GM21381 (cell line): ENCODE data around the gene DOCK11.

Experiments
- ATAC-seq: cut with Tn5 transposase; IDR thresholded peaks from one replicate; pipeline ENCODE4 v1.9.1; 2021; ENCODE audit warnings: mild to moderate bottlenecking, moderate library complexity; ENCODE audit not compliant: unreplicated experiment

The DOCK11 gene

DNA sequence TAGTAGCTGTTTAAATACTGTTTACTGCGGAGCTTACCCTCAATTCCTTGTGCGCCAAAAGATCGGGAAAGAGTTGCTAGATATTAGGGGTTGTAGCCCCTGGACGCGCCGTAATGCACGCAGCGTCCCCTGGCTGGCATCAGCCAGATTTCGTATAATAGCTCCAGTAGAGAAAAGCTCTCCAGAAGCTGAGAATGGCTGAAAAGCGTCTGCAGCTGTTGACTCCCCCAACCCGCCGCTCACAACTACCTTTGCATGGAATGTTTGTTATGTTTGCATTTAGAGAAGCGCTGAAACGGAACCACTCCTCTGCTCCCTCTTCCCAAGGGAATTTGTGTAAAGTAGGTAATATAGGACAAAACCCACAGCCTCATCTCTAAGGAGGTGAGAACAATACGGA lies 3.7 kb downstream of the DOCK11 start:
- ATAC-seq = no peak

DNA sequence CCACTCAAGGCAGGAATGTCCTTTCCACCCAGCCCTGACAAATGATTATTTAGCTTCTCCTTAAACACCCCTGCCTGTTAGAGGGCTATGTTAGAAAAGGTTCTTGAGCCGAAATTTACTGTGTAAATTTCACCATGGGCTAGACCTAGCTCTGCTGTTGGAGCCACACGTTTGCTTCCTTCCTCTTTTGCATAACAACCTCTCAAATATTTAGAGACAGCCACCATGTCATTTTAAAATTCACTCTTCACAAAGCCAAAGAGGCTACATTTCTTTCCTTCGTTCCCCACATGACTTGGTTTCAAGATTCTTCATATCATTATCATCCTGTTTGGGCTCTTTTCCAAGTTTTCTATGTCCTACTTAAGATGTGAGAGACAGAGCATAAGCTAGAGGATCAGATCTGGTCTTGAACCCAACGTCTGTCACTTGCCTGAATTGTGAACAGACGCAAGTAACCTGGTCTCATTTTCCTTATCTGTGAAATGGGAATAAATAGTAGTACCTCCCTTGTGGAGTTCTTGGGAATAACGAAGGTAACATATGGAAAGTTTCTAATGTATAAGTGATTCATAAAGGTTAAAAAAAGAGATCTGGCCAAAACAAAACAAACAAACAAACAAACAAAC lies 6.7 kb downstream of the DOCK11 start:
- ATAC-seq = no peak

DNA sequence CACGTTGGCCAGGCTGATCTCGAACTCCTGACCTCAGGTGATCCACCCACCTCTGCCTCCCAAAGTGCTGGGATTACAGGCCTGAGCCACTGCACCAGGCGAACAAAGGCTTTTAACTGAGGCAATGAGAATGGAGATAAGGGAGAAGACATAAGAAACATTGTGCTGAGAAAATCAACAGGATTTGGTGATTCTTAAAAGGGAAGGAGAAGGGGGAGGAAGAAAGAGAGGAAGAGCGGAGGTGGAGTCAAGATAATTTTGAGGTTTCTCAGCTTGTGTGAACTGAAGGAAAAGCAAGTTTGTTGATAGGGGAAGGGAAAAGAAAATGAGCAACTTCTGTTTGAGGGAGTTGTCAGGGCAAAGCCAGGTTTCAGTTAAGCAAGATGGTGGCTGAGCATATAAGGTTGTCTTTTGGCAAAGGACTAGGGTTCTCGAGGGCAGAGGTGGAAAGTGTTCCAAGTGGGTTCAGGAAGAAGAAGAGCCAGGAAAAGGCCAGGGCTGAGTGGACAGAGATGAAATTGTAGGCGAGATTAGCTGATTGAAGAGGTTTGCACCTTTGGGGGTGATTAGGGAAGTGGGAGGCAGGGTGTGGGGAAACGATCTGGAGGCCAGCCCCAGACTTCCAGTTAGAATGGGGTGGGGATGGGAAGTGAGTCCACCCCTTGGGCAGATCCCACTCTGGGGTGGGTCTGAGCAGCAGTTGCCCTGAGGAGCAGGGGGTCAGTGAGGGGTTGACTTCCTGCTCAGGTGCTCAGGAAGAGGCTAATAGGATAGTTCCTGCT lies 7.8 kb downstream of the DOCK11 start:
- ATAC-seq = no peak

DNA sequence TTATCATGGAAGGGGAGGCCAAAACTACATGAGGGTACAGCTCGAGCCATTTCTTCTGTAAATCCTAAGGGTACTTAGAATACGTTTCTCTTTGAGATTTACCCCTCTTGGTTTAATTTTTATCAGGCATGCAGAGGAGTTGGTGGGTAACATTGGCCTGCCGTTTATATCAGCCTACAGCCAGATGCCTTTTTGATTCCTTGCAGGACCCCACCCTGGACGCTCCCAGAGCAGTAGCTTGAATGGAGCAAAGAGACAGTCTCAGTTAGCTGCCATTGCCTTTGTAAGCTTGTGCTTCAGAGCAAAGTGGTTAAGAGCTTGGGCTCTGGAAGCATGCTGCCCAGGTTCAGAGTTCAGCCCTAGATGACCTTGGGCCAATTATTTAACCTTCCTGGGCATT lies 9.0 kb downstream of the DOCK11 start:
- no peak for ATAC-seq

DNA sequence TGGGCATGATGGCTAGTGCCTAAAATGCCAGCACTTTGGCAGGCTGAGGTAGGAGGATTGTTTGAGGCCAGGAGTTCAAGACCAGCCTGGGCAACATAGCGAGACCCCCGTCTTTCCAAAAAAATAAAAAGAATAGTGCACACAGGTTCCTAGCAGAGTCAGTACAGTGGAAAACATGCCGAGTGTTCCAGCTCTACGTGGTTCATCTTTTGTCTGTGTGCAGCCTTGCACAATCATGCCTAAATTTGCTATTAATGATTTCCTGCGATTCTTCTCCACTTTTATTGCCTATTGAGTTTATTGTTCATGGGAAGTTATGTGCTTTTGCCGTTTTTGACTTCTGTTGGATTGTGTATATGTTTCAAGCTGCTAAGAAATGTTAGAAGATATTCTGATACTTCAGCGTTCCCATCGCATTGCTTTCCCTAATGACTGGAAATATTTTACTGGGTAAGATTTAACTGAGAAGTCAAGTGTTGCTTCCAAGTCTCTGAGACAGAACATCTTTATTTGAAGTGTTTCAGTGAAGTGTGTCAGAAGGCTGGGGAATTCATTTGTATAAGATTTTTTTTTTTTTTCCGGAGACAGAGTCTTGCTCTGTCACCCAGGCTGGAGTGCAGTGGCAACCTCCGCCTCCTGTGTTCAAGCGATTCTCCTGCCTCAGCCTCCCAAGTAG lies 11.3 kb downstream of the DOCK11 start:
- no peak for ATAC-seq

DNA sequence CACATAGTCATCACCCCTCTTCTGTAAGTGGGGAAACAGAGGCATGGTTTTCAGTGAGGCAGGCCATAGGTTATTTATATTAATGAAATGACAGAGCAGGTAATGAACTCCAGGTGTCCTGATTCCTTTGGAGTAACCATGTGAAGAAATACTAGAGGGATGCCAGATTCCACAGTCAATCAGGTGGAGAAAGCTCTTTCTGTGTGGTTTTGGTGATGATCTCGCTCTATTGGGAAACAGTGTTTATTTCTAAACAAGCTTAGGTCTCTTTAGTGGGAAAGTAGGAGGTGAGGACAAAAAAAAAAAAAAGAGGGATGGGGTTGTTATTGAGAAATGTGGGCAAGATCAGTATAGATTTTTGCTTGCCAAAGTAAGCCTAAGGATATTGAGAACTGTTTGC lies 12.2 kb downstream of the DOCK11 start:
- no peak for ATAC-seq

DNA sequence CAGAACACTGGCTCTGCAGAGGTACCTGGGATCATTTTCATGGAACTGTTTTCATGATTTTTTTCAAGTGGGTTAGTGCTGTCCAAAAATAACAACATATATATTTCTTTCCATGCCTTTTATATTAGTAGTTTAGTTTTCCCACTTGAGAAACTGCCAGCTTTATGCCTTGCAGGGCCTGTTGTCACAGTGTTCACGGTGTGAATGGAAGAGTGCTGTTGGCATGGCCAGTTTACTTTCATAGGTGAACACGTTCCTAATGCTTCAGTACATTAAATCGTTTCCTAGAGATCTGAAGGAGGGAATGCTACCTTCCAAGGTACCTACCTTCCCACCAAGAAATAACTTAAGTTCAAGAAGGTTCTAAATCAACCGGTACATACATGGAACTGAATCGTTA lies 12.6 kb downstream of the DOCK11 start:
- no peak for ATAC-seq

DNA sequence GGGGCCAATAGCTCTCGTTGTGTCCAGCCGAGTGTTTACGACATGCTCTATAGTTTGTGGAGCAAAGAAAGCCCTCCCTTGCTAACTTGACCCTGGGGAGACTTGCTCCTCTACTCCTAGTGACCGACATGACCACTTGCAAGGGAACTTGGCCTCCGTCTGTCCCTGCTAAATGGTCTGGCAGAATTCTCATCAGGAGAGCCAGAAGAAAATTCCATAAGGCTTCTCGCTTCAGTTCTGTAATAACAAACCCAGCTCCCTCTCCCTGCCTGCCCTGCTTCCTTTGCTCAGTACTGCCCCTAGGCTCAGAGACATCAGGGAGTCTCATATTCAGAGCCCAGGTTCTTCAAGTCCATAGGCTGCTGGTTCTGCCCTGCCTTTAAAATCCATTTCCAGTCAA lies 13.0 kb downstream of the DOCK11 start:
- no peak for ATAC-seq

DNA sequence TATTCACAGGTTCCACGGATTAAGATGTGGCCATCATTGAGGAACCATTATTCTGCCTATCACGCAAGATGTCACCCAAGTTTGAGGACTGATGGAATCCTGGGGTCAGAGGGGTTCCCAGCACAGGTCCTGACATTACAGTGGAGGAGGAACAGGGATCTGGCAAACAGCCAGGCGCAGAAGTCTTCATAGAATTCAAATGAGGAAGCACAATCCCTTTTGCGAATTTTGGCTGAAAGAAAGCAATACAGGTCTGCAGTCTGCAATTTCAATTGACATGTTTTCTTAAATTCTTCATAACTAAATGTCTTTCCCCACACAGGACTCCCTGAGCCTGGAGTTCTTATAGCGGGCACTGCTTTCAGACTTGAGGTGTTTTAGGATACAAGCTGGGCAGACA lies 14.5 kb downstream of the DOCK11 start:
- no peak for ATAC-seq

DNA sequence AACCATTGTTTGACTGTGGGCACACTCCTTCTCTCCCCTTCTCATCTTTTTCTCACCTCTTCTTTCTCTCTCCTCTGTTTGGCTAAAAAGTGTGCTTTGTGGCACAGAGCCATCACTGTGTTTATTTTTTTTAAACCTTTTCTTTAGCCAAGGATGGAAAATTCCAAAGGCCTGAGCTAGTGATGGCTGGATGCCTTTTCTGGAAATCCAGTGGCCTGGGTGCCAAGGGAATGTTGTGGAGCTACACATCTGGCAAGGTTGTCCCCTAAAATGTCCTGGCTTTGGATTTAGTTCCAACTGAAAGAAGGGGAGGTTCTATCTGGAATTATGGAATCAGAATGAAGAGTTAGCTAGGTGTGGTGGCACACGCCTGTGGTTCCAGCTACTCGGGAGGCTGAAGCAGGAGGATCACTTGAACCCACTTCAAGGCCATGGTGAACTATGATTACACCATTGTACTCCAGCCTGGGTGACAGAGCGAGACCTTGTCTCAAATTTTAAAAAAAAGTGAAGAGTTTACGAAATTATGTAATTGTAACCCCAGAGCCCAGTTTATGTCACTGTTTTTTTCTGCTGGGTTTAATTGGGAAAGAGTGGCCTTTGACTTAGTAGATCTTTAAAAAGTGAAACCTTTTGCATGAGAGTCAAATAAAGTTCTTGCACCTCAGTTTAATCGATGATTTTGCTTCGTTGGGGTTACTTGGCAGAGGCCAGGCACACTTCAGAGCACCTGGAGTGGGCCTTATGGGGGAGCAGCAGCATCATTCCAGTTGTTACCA lies 17.7 kb downstream of the DOCK11 start:
- no peak for ATAC-seq

DNA sequence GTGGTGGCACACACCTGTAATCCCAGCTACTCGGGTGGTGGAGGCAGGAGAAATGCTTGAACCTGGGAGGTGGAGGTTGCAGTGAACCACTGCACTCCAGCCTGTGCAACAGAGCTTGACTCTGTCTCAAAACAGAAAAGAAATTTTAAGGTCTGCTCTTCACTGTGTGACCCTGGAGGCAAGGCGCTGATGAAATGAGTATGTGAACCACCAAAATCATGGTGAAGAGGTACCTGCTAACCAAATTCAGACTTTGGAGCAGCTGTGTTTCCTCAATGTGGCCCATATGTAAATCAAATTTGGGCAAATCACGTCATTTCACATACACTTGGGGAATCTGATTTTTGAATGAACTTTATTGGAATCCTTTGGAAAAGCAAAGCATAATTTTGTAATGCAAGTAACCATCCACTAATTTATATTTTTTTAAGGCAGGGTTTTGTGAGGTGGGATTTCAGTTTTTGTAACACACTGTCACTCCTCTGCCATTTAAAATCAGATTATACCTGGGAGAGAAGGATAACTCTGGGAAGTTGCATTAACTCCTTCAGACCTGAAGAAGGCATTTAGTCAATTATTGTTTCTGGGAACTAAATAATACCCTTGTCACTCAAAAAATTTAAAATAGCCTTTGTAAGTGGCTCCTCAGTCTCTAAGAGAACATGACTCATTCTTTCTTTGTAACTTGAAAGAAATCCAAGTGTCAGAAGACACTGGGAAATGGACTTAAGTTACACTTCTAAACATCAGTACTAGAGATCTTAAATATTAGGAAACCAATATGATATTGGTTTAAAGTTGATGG lies 24.0 kb downstream of the DOCK11 start:
- ATAC-seq = no peak

DNA sequence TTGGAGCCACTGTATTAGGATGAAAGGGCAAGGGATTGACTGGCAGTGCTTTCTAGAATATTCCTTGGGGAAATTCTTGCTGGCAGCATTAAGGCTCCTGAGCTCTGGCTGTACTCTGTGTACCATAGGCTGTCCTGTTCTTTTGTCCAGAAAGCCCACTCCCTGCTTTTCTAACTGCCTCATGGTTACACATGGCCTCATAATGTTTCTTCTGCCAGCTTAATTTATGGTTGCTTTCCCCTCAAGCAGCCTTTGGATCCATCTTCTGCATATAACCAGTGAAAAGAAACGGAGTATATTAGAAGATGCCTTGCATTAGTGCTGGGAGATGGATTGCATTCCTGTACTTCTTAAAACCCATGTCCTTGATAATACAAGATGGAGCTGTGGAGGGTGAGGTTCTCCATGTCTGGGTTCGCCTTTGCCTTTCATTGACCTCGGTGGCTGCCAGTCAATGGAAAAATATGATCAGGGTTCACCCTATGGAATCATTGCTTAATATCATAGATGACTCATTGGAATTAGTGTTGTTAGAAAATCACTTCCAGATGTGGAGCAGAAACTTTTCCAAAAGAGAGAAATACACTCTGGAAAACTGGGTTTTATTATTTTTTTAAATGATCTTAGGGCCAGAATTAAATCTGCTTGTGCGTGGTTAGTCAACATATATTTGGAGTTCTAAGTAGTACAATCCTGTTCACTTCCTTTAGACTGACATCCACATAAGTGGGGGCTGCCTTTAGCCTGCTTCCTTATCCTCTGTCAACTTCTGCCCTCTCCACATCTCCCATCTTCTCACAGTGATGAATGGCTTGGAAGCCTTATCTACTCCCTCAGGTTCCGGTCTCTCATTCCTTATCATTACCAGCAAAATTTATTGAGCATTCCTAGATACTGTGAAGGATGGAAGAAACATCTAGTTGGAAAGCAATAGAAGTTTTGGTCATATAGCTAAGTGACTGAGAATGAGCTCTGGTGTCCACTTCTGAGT lies 24.9 kb downstream of the DOCK11 start:
- no peak for ATAC-seq

DNA sequence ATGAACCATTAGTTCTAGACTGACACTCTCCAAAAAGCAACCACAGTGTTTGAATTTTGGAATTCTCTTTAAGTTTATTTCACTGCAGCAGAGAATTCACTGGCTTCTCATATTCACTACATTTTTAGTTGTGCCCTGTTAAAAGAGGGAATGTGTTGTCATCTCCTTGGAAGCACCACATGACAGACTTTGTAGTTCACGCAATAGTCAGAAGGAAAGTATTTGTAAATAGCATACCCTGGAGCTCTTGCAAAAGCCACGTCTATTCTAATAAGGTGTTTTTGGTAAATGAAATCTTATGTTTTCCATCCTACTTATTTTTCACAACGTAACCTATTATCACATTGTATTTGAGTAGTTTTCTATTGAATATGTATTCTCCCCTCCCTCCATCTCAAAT lies 25.8 kb downstream of the DOCK11 start:
- no peak for ATAC-seq

DNA sequence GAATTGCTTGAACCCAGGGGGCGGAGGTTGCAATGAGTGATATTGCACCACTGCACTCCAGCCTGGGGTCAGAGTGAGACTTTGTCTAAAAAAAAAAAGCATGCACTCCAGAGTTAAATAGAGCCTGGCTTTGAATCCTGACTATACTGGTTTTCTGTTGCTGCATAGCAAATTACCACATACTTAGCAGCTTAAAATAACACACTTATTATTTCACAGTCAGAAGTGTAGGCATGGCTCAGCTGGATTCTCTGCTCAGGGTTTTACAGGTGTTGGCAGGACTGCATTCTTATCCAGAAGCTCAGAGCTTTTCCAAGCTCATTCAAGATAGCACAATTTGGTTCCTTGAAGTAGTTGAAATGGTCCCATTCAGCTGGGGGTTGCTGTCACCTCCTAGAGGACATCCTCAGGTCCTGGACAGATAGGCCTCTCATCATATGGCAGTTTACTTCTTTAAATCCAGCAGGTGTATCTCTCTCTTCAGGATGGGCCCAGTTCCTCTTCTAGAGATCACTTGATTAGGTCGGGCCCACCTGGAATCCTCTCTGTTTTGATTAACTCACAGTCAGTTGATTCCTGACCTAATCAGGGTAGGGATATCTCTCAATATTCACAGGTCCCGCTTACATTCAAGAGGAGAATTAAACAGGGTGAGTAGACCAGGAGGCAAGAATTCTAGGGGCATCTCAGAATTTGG lies 26.8 kb downstream of the DOCK11 start:
- no peak for ATAC-seq

DNA sequence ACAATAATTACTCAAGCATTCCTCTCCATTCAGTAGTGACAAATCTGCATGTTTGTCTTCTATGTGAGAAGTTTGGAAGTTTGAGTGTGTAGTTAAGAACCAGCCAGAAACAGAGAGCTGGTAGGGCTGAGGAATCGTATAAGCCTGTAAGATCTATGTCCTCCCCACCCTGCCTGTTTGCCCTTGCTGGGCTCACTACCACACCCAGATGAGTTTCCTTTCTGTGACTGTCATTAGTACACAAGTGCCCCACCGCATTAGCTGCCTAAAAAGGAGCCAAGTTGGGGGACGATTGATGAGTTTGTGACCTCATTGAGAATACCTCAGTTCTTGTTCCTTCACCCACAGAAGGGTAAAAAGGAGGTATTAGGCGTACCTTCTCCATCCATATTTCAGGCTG lies 28.3 kb downstream of the DOCK11 start:
- ATAC-seq = no peak

DNA sequence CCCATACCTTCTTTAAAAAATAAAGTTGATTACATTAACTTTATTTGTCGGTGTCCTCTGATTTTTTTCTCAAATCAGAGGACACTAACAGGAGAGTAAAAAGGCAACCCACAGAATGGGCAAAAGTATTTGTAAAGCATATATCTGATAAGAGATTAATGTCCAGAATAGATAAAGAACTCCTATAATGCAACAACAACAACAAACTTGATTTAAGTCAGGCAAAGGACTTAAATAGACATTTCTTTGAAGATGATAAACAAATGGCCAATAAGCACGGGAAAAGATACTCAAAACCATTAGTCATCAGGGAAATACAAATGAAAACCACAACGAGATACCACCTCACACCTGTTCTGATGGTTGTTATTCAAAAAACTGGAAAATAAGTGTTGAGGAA lies 28.7 kb downstream of the DOCK11 start:
- ATAC-seq = no peak

DNA sequence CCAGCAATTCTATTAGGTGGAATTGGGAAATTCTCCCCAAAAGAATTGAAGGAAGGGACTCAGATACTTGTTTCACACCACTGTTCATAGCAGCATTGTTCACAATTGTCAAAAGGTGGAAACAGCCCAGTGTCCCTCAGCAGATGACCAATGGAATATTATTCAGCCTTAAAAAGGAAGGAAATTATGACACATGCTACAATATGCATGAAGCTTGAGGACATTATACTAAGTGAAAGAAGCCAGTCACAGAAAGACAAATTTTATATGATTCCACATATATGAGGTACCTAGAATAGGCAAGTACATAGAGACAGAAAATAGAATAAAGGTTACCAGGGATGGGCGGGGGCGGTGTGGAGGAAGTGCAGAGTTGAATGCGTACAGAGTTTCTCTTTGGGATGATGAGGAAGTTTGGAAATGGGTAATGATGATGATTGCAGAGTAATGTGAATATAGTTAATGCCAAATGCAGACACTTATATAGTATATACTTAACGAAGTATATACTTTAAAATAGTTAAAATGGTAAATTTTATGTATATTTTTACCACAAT lies 29.6 kb downstream of the DOCK11 start:
- no peak for ATAC-seq

DNA sequence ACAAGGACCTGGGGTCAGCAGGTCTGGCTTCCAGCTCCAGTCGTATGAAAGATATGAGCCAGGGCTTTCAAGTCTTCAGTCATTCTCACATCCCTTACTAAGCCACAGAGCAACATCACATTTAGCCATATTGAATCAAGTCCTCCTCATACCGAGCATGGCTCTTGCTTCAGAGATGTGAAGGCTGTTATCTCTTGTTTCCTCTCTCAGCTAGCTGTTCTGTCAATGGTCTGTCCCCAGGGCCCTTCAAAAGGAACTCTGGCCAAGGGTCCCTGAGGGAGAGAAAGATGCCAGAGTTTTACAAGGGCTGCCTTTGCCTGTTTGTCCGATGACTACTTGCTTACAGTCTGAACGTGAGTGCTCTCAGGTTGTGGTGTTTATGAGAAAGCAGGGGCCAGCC lies 30.5 kb downstream of the DOCK11 start:
- no peak for ATAC-seq
